ENCODE measurements around the gene RCHY1.
"Not testable (repeated sequence)": the region's sequence is repeated elsewhere in the genome, so short reads cannot be mapped to it uniquely, and the experiment has no call there.

The RCHY1 gene

GRCh38 chr4:75514949-75515612, 878 bp upstream of the RCHY1 start:
- DNase-seq = no peak

GRCh38 chr4:75513526-75514130, 575 bp downstream of the RCHY1 start:
- DNase-seq = no peak

- DNase-seq = no peak
Observed at GRCh38 chr4:75512386-75513211, 1.6 kb downstream of the RCHY1 start.

DNA sequence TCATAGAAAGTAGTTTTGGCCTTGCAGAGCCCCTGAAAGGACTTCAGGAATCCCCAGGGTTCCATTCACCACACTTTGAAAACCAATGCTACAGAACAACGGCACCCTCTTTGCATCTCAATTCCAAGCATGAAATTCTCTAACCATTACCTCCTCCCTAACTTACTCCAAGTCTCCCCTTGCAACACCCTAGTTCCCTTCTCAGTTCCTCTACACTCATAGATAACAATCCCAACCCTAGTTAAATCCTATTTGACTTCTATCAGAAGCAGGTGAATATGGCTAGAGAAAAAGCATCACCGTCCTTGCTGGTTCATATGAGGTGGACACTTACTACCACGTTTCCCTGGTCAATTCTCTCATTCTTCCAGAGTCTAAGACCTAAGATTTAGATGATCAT, 2.4 kb downstream of the RCHY1 start:
- no peak for DNase-seq

DNA sequence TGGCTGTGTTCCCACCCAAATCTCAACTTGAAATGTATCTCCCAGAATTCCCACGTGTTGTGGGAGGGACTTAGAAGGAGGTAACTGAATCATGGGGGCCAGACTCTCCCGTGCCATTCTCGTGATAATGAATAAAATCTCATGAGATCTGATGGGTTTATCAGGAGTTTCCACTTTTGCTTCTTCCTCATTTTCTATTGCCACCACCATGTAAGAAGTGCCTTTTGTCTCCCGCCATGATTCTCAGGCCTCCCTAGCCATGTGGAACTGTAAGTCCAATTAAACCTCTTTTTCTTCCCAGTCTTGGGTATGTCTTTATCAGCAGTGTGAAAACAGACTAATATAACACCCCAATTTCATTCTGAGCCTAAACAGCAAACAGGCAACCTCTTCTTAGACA, 4.6 kb downstream of the RCHY1 start:
- not testable (repeated sequence) for DNase-seq

DNA sequence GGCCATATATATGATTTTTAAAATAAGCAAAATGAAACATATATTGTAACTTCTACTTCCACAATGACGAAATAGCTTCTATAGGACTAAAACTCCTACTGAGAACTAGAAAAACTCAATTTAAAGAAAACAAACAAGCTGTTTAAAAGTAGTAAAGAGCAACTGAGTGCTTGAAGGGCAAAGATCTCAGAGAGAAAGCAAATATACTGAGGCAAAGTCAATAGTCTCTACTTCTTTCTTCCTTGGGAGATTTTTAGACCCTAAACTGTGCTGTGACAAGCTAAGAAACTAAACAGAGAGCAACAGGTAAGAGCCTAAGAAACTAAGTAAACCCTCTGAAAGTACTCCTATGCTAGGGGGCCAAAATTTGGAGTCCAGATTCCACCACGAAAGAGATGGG, 8.6 kb downstream of the RCHY1 start:
- no peak for DNase-seq

GRCh38 chr4:75502671-75503070, 11.5 kb downstream of the RCHY1 start:
- no peak for DNase-seq

DNA sequence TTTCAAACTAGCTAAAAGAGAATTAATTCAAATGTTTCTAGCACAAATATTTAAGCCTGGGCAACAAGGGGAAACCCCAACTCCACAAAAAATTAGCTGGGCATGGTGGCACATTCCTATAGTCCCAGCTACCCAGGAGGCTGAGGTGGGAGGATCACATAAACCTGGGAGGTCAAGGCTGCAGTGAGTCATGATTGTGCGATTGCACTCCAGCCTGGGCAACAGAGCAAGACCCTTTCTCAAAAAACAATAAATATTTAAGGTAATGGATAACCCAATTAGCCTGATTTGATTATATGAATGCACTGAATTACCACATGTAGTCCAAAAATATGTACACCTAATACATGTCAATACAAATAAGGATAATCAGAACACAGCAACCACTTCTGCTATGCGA, 14.3 kb downstream of the RCHY1 start:
- DNase-seq = no peak

- DNase-seq = no peak
Observed at GRCh38 chr4:75498041-75498440, 16.2 kb downstream of the RCHY1 start.

- DNase-seq = no peak
Observed at GRCh38 chr4:75497133-75497532, 17.1 kb downstream of the RCHY1 start.

GRCh38 chr4:75496406-75496805, 17.8 kb downstream of the RCHY1 start:
- DNase-seq = no peak

- DNase-seq = no peak
Observed at GRCh38 chr4:75495476-75495875, 18.7 kb downstream of the RCHY1 start.

GRCh38 chr4:75494563-75494962, 19.6 kb downstream of the RCHY1 start:
- no peak for DNase-seq

DNA sequence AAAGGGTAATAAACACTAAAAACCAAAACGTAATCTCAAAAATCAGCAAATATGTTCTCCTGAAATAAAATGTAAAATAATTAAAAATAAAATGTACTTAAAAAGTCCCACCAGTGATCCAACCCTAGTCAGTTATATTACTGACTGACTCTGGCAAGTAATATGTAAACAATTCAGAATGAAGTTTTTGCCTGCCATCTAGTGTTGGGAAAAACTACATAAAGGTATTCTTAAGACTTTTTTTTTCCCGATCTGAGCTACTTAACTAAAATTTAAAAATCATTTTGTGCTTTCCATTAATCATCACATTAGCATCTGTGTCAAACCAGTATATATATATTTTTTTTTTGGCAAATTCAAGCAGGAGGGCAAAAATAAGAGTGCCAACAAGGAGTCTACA, 24.0 kb downstream of the RCHY1 start:
- no peak for DNase-seq

DNA sequence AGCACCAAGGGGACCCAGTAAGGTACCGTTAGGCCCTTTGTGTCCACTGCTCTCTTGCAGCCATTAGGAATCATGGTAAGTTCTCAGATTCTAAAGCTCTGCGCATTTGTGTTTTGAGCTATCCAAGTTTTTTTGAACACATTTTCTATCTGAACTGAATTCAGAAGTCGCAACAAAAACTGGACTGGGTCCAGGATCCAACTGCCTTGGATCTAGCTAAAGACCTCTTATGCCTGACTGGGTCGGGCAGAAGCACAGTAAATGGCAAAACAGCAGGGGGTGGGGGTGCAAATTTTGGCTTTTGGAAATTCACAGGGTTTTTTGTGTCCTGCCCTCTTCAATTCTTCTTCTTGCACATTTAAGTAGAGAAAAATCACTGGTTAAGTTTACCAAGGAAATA, 30.0 kb downstream of the RCHY1 start:
- no peak for DNase-seq

GRCh38 chr4:75477201-75477600, 37.0 kb downstream of the RCHY1 start:
- DNase-seq = no peak

DNA sequence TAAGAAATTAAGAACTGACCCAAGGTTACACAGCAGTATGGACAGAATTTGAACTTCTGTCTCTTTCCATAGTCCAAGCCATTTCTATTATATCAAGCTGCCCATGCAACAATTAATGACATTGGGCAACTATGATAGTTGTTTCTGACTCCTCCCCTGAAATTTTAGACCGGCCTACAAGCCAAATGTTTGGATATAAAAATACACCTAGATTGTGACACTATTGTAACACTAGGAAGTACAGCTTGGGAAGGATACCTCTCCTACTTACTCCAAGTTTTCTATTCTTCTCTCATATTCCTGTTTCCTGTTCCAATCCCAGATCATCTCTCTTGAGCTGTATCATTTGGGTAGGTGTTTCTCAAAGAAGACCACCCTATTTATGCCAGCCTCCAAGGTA, 43.5 kb downstream of the RCHY1 start:
- DNase-seq = no peak

GRCh38 chr4:75469896-75470295, 44.3 kb downstream of the RCHY1 start:
- DNase-seq = no peak

DNA sequence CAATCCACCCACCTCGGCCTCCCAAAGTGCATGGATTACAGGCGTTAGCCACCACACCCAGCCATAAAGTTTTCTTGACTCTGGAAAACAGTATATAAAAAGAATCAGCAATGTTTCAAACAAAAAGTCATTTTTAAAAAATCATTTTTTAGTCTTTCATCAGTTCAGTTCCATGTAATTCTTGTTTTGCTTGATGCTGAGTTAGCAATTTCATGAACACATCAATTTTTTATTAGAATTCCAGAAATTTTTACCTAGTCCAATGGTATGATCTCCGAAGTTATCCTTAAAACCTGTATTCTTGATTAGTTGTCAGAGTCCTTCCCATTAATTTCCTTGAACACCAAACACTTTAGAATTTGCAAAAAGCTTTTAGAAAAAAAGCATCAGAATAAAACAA, 56.8 kb downstream of the RCHY1 start:
- DNase-seq = no peak

GRCh38 chr4:75434105-75434504, 80.1 kb downstream of the RCHY1 start:
- DNase-seq = no peak

- DNase-seq = no peak
Observed at GRCh38 chr4:75432683-75433082, 81.5 kb downstream of the RCHY1 start.

DNA sequence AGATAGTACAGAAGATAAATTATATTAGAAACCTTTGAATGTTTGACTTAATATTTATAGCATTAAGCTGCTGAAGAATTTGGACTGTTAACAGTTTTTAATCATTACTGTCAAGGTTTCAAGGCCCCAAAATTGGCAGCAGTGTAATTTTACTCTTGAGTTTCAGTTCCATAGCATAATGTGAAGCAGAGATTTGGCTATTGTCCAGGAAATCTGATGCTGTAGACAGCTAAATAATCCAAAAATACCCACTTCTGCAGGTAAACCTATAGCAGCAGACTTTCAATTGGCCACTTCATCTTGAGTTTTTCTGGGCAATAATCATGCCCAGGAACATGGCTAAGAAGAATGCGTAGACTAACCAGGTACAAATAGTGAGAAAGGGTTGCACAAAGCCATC, 85.0 kb downstream of the RCHY1 start:
- DNase-seq = no peak
